DOHH2 (cell line): ENCODE measurements around the gene FBXW12.

Source experiments
- CTCF ChIP-seq: fragments of 200-600 bp; sonication (generic); IDR thresholded peaks from one replicate; pipeline ENCODE4 v1.5.1; 2014; ENCODE audit warnings: antibody characterized with exemption, mild to moderate bottlenecking, low read depth, low read length; ENCODE audit not compliant: poor library complexity, severe bottlenecking
- EZH2phosphoT487 ChIP-seq: fragments of 200-600 bp; sonication (generic); IDR thresholded peaks from 2 replicates; pipeline ENCODE4 v1.6.1; 2017; ENCODE audit warnings: borderline replicate concordance, mild to moderate bottlenecking, antibody characterized with exemption, low read length, moderate library complexity, mixed read lengths

GRCh38 chr3:48429960-48430707, 58.1 kb downstream of the FBXW12 start, which contains the start of gene PLXNB1:
- no peak for TF ChIP-seq CTCF
- no peak for TF ChIP-seq EZH2phosphoT487
